Astrocyte of the spinal cord (primary cell): ENCODE results near the gene P3H2.

ENCODE experiments used
- DNase-seq: peaks from one replicate; pipeline ENCODE4 v3.0.0; 2011; ENCODE audit warnings: low read depth, low spot score
- H3K4me3 ChIP-seq: 2 replicates; pipeline ENCODE4 v1.5.1; 2011; ENCODE audit warnings: low read depth, mild to moderate bottlenecking, low read length, moderate library complexity
- in situ Hi-C: cut with HindIII; loops from 2 replicates; pipeline ENCODE4 v1.10.0; 2017; ENCODE audit warnings: low sequenced_read_pairs
- TF ChIP-seq, protein P1 (sequence below): IDR thresholded peaks from 2 replicates; pipeline ENCODE4 v1.5.1; 2012; ENCODE audit warnings: low read depth, mild to moderate bottlenecking, low read length, inconsistent platforms

Gene P3H2

DNA sequence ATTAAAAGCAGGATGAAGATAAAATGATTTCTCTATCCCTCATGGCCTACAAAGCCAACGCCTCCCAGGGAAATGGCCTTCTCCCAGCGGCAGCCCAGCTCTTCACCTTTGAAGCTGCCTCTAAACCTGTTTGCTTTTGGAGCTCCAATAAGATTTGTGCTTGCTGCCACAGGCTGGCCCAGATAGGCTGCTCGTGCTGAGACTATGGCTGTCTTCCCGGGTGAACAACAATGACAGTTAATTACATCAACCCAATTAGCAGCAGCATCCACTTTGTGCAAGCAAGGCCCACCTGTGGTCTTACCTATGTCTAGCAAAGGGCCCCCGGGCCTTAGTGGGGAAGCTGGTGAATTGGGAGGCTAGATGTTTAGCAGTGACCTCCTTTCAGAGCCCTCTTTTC lies 179.6 kb downstream of the P3H2 start:
- no peak overlapping the region for H3K4me3 ChIP-seq
- no peak for DNase-seq
- in situ Hi-C loops: no loop called here
- TF ChIP-seq, protein P1, sequence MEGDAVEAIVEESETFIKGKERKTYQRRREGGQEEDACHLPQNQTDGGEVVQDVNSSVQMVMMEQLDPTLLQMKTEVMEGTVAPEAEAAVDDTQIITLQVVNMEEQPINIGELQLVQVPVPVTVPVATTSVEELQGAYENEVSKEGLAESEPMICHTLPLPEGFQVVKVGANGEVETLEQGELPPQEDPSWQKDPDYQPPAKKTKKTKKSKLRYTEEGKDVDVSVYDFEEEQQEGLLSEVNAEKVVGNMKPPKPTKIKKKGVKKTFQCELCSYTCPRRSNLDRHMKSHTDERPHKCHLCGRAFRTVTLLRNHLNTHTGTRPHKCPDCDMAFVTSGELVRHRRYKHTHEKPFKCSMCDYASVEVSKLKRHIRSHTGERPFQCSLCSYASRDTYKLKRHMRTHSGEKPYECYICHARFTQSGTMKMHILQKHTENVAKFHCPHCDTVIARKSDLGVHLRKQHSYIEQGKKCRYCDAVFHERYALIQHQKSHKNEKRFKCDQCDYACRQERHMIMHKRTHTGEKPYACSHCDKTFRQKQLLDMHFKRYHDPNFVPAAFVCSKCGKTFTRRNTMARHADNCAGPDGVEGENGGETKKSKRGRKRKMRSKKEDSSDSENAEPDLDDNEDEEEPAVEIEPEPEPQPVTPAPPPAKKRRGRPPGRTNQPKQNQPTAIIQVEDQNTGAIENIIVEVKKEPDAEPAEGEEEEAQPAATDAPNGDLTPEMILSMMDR: no peak

DNA sequence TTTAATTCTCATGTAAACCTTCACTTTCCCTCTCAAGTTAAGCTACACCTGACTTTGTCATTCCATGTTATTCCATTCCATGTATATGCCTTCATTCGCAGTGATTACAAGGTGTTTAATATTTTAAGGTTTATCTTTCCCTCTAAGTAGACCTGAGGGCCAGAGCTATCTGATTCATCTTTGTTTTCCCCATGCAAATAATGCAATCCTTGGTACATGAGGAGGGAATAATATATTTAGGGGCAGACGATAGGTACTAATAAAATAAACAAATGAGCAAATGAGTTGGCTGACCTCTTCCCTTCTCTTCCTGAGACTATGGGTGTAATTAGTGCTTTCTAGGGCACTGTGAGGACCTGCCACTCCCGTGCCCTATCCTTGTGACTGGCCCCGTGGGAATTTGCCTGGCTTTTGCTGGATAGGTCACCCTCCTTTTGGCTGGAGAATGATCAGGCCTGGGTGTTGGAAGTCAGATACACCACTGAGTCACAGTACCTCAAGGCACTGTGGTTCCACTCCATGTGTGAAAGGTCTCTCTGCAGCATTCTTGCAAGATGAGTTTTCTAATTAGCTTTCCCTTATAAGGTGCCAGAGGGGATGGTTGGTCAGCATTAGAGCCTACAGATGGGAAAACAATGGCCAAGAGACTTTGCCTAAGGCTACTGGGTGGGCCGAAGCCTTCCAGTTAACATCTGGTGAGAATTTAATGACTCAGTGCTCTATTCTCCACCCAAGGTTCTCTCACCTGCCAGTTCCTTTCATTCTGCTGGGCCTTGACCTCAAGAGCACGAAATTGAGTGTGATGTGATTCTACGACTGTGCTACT lies 183.2 kb downstream of the P3H2 start:
- DNase-seq: peak; percentile 98
- TF ChIP-seq, protein P1: no peak
- no peak overlapping the region for H3K4me3 ChIP-seq
- in situ Hi-C loops: no loop called here

DNA sequence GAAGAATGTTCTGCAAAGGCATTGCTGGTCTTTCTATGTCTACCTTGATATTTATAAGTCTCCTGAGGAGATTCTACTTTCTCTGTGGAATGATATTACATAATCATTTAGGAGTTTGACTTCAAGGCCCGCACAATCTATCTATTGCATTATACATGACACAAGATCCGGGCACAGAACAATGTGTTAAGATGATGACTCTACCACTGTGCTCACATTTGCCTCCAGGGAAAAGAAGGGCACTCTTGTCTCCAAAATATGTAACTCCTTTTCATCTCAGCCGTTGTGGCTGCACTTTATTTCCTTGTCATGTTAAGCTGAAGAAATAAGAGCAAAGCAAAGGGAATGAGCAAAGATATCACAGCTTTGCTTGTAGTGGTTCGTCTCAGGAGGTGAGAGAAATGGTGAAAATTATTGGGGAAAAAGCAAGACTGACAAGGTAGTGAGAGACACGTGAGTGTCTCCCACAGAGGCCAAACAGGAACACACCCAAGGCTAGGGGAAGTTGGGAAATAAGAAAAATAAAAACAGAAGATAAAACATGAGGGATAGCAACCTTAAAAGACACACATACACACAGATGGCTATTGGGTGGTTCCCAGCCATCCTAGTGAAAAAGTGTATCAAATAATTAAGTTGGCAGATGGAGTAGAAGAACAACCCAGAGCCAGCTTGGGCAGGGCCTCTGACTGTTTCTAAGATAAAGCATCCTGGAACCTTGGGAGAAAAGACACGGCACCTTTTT lies 184.3 kb downstream of the P3H2 start:
- no peak for DNase-seq
- in situ Hi-C loops: no loop called here
- TF ChIP-seq, protein P1: no peak
- H3K4me3 ChIP-seq: no peak overlapping the region

DNA sequence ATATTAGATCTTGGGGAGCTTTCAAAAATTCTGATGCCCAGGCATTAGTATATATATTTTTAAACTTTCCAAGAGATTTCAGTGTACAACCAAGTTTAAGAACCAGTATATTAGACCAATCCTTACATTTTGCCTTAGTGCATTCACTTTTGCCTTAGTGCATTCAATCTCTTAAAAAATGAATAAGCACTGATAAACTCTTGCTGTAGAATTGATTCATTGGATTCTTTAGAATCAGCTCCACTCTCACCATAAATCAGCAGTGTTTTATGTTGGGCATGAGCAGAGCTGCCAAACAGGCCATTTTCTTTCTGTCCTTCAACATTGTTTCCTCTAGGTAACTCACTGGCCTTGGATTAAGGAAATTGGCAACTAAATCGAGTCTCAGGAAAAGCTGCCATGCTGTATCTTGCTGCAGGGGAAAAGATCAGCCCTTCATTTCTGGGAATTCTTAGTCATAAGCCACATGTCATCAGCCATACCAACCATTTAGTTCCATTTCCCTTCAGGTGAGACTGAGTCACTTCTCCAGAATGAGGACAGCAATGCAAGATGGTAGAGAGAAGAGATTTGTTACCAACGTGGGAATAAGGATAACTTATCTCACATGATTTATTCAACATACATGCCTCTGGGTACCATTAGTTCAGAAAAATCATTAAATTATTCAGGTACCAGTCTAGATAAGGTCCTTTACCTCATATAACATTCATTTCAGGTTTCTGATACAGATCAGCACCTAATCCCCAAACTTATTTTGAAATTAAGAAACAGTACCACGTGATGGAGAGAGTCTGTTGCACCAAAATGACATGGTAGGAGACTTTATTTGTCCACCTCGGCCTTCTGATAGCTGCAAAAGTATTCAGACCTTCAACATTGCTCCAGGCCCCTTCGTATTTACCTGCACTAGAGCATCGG lies 192.5 kb downstream of the P3H2 start:
- no peak for DNase-seq
- H3K4me3 ChIP-seq: no peak overlapping the region
- TF ChIP-seq, protein P1: no peak
- in situ Hi-C loops: no loop called here

DNA sequence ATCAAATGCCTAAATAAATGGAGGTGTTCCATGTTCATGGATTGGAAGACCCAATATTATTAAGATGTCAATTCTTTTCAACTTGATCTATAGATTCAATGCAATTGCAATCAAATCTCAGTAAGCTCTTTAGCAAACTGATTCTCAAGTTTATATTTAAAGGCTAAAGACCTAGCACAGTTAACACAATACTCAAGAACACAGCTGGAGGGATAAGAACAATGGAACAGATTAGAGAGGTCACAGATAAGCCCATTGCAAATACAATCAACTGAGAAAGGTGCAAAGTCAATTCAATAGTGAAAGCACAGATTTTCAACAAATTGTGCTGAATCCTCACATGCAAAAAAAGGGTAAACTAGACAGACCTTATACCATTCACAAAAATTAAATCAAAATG lies 198.9 kb downstream of the P3H2 start:
- TF ChIP-seq, protein P1: no peak
- in situ Hi-C loops: no loop called here
- H3K4me3 ChIP-seq: no peak overlapping the region
- DNase-seq: no peak

DNA sequence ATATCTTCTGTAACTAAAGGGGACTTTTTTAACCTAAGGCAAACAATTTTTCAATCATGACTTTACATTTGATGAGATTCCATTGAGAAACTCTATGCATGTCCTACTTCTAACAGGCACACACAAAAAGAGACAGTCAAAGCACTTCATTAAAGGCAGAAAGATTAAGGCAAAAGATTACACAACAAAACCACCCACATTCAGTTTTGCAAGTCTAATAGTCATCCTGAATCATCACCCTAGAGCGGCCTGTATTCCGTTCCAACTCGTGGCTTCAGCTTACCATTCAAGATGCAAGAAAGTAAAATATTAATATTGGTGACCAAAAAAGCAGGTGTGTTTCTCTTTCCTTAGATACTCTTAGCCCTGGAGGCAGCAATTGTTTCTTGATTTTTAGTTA lies 205.9 kb downstream of the P3H2 start:
- in situ Hi-C loops: no loop called here
- DNase-seq: peak; percentile 90
- no peak overlapping the region for H3K4me3 ChIP-seq
- TF ChIP-seq, protein P1: no peak
